NCI-H748 (cell line): Measurements from ENCODE around the gene CAPZB.

ENCODE experiments used
- DNase-seq: peaks from one replicate; lab custom pipeline; 2025; ENCODE audit not compliant: unreplicated experiment; lab: John Stamatoyannopoulos, UW

The CAPZB gene

GRCh38 chr1:19371226-19372135 is 113.9 kb downstream of the CAPZB start:
- no peak for DNase-seq

- DNase-seq, result no peak
These were observed 114.7 kb downstream of the CAPZB start for GRCh38 chr1:19370453-19371170.

- no peak for DNase-seq
These were observed 115.8 kb downstream of the CAPZB start for GRCh38 chr1:19369396-19370090.

GRCh38 chr1:19368964-19369363 is 116.4 kb downstream of the CAPZB start:
- no peak for DNase-seq

GRCh38 chr1:19368050-19368449 is 117.3 kb downstream of the CAPZB start:
- no peak for DNase-seq

- DNase-seq, result no peak
These were observed 117.7 kb downstream of the CAPZB start for GRCh38 chr1:19367584-19368041.

- no peak for DNase-seq
These were observed 118.5 kb downstream of the CAPZB start for GRCh38 chr1:19366599-19367536.

- no peak for DNase-seq
These were observed 119.6 kb downstream of the CAPZB start for GRCh38 chr1:19365721-19366120.

- no peak for DNase-seq
These were observed 121.7 kb downstream of the CAPZB start for GRCh38 chr1:19363536-19364152.

GRCh38 chr1:19361611-19362147 is 123.7 kb downstream of the CAPZB start:
- no peak for DNase-seq

GRCh38 chr1:19360843-19361610 is 124.3 kb downstream of the CAPZB start:
- no peak for DNase-seq

- no peak for DNase-seq
These were observed 124.9 kb downstream of the CAPZB start for GRCh38 chr1:19360432-19360831.

- DNase-seq, result no peak
These were observed 125.3 kb downstream of the CAPZB start for GRCh38 chr1:19360016-19360415.

- no peak for DNase-seq
These were observed 126.0 kb downstream of the CAPZB start for GRCh38 chr1:19359357-19359756.

GRCh38 chr1:19358710-19359109 is 126.6 kb downstream of the CAPZB start:
- DNase-seq, result no peak

GRCh38 chr1:19357299-19357986 is 127.9 kb downstream of the CAPZB start:
- DNase-seq, result no peak

- peak; percentile 1 for DNase-seq
These were observed 129.1 kb downstream of the CAPZB start for GRCh38 chr1:19356266-19356665.

- peak; percentile 84 for DNase-seq
These were observed 130.8 kb downstream of the CAPZB start for GRCh38 chr1:19354531-19354981.
